Esophagus squamous epithelium (tissue), 5 donors: Measurements from ENCODE around the gene RIMBP2. TPM values are rescaled to one million over a fixed set of nuclear protein-coding genes. Genes with fewer than 3 reads are reported as not detected.

Source experiments
- DNase-seq: peaks from one replicate; lab custom pipeline; 2025; lab: John Stamatoyannopoulos, UW
- H3K27ac ChIP-seq, 4 donors: fragments of 200-600 bp; sonication (generic); one replicate each; pipeline ENCODE4 v1.5.1; 2016 to 2019; ENCODE audit warnings: mild to moderate bottlenecking in 1 of 4
- H3K27me3 ChIP-seq, 4 donors: fragments of 200-600 bp; sonication (generic); 1 replicate in 3 of 4; 2 replicates in 1 of 4; pipeline versions ENCODE4 v1.5.1 to v1.6.0; 2017 to 2021; ENCODE audit warnings: antibody characterized with exemption in 1 of 4
- H3K36me3 ChIP-seq, 3 donors: fragments of 200-600 bp; sonication (generic); one replicate each; pipeline ENCODE4 v1.5.1; 2016 to 2019
- H3K4me1 ChIP-seq, 3 donors: fragments of 200-600 bp; sonication (generic); one replicate each; pipeline ENCODE4 v1.5.1; 2017 to 2019
- H3K4me3 ChIP-seq, 4 donors: fragments of 200-600 bp; sonication (generic); 1 replicate in 3 of 4; 2 replicates in 1 of 4; pipeline ENCODE4 v1.5.1; 2016 to 2019; ENCODE audit warnings: mild to moderate bottlenecking in 2 of 4, moderate library complexity in 1 of 4
- H3K9me3 ChIP-seq, 3 donors: fragments of 200-600 bp; sonication (generic); one replicate each; pipeline ENCODE4 v1.5.1; 2016 to 2019
- POLR2A ChIP-seq, 4 donors: fragments of 450-650 bp; IDR thresholded peaks; one replicate each; pipeline ENCODE4 v1.6.1; 2017; ENCODE audit warnings: antibody characterized with exemption in 4 of 4, mild to moderate bottlenecking in 4 of 4, moderate library complexity in 3 of 4
- WGBS, 2 donors: methylation state at CpG; one replicate each; pipeline ENCODE4 v1.1.5; 2018; 5-methylcytosine and 5-hydroxymethylcytosine counted together
- intact Hi-C: fragments of 100-400 bp; cut with DNase I; formaldehyde crosslinking; loops from one replicate; pipeline ENCODE4 v1.15.0; 2022
- total RNA-seq, 4 donors: library from RNA; depleted of rRNA; stranded (reverse); fragments of >200 nt; gene quantifications; one replicate each; pipeline ENCODE4 v1.1.0, GENCODE V29; 2016
- TF ChIP-seq, protein P1 (sequence below), 6 experiments: fragments of 450-650 bp in 4 of 6; fragments of 200-600 bp in 2 of 6; sonication (generic) in 2 of 6; IDR thresholded peaks; one replicate each; pipeline ENCODE4 v1.5.1; 2016 to 2019; ENCODE audit warnings: antibody characterized with exemption in 6 of 6, mild to moderate bottlenecking in 4 of 6, moderate library complexity in 4 of 6
- donor health status: DM: yes; HTN: yes; CAD: no.

The RIMBP2 gene
- total RNA-seq, 4 donors from 2014 or later, result 0.08 to 0.76 (median 0.46) TPM

DNA sequence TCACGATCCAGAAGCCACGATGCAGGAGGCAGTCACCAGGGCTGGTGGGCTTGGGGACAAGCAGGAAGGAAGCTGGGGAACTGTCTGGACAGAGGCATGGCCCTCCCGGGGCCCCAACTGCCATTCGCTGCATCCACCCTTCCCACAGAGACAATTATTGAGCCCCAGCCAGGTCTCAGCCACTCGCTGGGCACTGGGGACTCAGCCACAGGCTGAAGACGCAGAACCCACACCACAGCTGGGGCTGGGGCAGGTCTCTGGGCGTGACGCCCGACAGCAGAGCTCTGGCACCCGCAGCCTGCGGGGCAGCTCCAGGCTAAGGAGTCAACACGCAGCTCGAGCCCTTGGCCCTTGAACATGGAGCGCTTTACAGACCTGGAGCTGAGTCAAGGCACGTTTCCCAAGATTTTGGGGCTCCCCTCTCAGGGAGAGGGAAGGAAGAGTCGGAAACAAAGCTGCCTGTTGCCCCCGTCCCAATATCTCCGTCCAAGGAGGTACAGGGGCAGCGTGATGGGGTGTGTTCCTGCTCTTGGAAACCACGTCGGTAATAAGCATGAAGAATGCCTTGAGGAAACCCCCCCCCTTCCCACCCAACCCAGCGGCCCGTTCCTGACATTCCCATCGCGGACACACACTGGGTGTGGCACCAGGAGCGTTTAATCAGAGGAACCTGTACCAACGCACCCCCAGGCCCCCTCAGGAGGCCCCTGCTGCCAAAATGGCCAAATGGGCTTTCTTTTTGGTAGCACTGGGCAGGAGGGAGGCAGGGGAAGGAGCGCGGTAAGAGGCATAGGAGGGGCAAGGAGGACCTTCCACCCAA is 6.7 kb downstream of the RIMBP2 start:
- H3K9me3 ChIP-seq, result no peaks in the 10 kb centered on the region
- no peak overlapping the region for H3K27ac ChIP-seq
- 33 to 43% methylated on average over 5 to 11 of the region's 29 CpGs for WGBS, 2 donors
- H3K27me3 ChIP-seq, result peaks cover 0 to 52% (median 0%) of the 10 kb centered on the region in 4 donors
- intact Hi-C loops, result no loop called here
- H3K4me1 ChIP-seq, result peaks cover 7 to 18% (median 8%) of the 10 kb centered on the region in 3 donors
- TF ChIP-seq, protein P1, sequence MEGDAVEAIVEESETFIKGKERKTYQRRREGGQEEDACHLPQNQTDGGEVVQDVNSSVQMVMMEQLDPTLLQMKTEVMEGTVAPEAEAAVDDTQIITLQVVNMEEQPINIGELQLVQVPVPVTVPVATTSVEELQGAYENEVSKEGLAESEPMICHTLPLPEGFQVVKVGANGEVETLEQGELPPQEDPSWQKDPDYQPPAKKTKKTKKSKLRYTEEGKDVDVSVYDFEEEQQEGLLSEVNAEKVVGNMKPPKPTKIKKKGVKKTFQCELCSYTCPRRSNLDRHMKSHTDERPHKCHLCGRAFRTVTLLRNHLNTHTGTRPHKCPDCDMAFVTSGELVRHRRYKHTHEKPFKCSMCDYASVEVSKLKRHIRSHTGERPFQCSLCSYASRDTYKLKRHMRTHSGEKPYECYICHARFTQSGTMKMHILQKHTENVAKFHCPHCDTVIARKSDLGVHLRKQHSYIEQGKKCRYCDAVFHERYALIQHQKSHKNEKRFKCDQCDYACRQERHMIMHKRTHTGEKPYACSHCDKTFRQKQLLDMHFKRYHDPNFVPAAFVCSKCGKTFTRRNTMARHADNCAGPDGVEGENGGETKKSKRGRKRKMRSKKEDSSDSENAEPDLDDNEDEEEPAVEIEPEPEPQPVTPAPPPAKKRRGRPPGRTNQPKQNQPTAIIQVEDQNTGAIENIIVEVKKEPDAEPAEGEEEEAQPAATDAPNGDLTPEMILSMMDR (IDR thresholded peaks at IDR 0.05), result no peak
- TF ChIP-seq POLR2A (IDR thresholded peaks at IDR 0.05), result no peak
- H3K36me3 ChIP-seq, result no peaks in the 10 kb centered on the region
- DNase-seq, result no peak
- no peak overlapping the region for H3K4me3 ChIP-seq

DNA sequence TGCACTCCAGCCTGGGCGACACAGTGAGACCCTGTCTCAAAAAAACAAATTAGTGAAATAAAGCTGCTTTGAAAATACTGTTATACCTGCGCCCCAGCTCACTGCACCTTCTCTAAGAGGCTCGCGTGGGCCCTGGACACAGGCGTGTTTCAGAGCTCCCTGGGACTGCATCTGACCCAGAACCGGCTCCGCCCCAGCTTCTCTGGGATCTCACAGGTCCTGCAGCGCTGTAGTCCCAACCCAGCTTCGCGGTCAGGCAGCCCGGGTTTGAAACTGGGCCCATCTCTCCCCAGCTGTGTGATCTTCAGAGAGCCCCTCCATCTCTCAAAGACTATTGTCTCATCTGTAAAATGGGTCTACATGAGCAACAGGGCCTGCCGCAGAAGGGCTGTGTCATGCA is 7.5 kb downstream of the RIMBP2 start:
- no peak for DNase-seq
- no peaks in the 10 kb centered on the region for H3K9me3 ChIP-seq
- intact Hi-C loops, result no loop called here
- peaks cover 1 to 11% (median 1%) of the 10 kb centered on the region in 3 donors for H3K4me1 ChIP-seq
- TF ChIP-seq, protein P1 (IDR thresholded peaks at IDR 0.05), result no peak
- TF ChIP-seq POLR2A (IDR thresholded peaks at IDR 0.05), result no peak
- no peaks in the 10 kb centered on the region for H3K36me3 ChIP-seq
- 78 to 100% methylated on average over 3 to 9 of the region's 12 CpGs for WGBS, 2 donors
- H3K27me3 ChIP-seq, result peaks cover 0 to 51% (median 0%) of the 10 kb centered on the region in 4 donors
- no peak overlapping the region for H3K4me3 ChIP-seq
- H3K27ac ChIP-seq, result no peak overlapping the region

GRCh38 chr12:130707571-130707891 is 8.6 kb downstream of the RIMBP2 start:
- H3K36me3 ChIP-seq, result no peaks in the 10 kb centered on the region
- H3K27ac ChIP-seq, result no peak overlapping the region
- no peak for DNase-seq
- H3K4me3 ChIP-seq, result no peak overlapping the region
- no peaks in the 10 kb centered on the region for H3K9me3 ChIP-seq
- peaks cover 0 to 46% (median 0%) of the 10 kb centered on the region in 4 donors for H3K27me3 ChIP-seq
- TF ChIP-seq POLR2A (IDR thresholded peaks at IDR 0.05), result no peak
- TF ChIP-seq, protein P1 (IDR thresholded peaks at IDR 0.05), result no peak
- 85% methylated on average over 8 of the region's 8 CpGs for WGBS, 2 donors
- H3K4me1 ChIP-seq, result peaks cover 0 to 6% (median 0%) of the 10 kb centered on the region in 3 donors
- intact Hi-C loops, result no loop called here

- intact Hi-C loops, result no loop called here
- DNase-seq, result no peak
Observed at GRCh38 chr12:130706885-130707570, 9.1 kb downstream of the RIMBP2 start.

More at GRCh38 chr12:130706885-130707570, 9.1 kb downstream of the RIMBP2 start:
- 80 to 87% methylated on average over 11 to 15 of the region's 15 CpGs for WGBS, 2 donors
- Histone ChIP-seq H3K4me1 (peaks cover 0 to 6% (median 0%) of the 10 kb centered on the region in 3 donors), H3K4me3 (no peak overlapping the region), H3K27ac (no peak overlapping the region), H3K36me3 (no peaks in the 10 kb centered on the region), H3K27me3 (peaks cover 0 to 43% (median 0%) of the 10 kb centered on the region in 4 donors), H3K9me3 (no peaks in the 10 kb centered on the region)
- no peak for TF ChIP-seq POLR2A (IDR thresholded peaks at IDR 0.05)
- TF ChIP-seq, protein P1 (IDR thresholded peaks at IDR 0.05), result no peak
